HG02763 (cell line): ENCODE measurements around the gene CAMTA1.

Experiments
- ATAC-seq: cut with Tn5 transposase; IDR thresholded peaks from one replicate; pipeline ENCODE4 v1.9.1; 2021; ENCODE audit warnings: mild to moderate bottlenecking, moderate library complexity; ENCODE audit not compliant: unreplicated experiment

Gene CAMTA1

GRCh38 chr1:7632681-7633080 lies 847.4 kb downstream of the CAMTA1 start:
- no peak for ATAC-seq

GRCh38 chr1:7633506-7634245 lies 848.4 kb downstream of the CAMTA1 start:
- ATAC-seq = no peak

- no peak for ATAC-seq
Measured at GRCh38 chr1:7634546-7635240, 849.4 kb downstream of the CAMTA1 start.

- no peak for ATAC-seq
Measured at GRCh38 chr1:7636795-7637526, 851.7 kb downstream of the CAMTA1 start.

GRCh38 chr1:7638078-7638477 lies 852.8 kb downstream of the CAMTA1 start:
- ATAC-seq = no peak

GRCh38 chr1:7639435-7640131 lies 854.3 kb downstream of the CAMTA1 start:
- no peak for ATAC-seq

GRCh38 chr1:7640350-7640749 lies 855.1 kb downstream of the CAMTA1 start:
- ATAC-seq = no peak

- ATAC-seq = no peak
Measured at GRCh38 chr1:7640920-7641585, 855.8 kb downstream of the CAMTA1 start.

GRCh38 chr1:7641587-7642417 lies 856.5 kb downstream of the CAMTA1 start:
- no peak for ATAC-seq

GRCh38 chr1:7642418-7642704 lies 857.1 kb downstream of the CAMTA1 start:
- no peak for ATAC-seq

- no peak for ATAC-seq
Measured at GRCh38 chr1:7642781-7643529, 857.7 kb downstream of the CAMTA1 start.

- no peak for ATAC-seq
Measured at GRCh38 chr1:7643530-7643929, 858.3 kb downstream of the CAMTA1 start.

- ATAC-seq = no peak
Measured at GRCh38 chr1:7644086-7644485, 858.8 kb downstream of the CAMTA1 start.

GRCh38 chr1:7644961-7645750 lies 859.9 kb downstream of the CAMTA1 start:
- no peak for ATAC-seq

- no peak for ATAC-seq
Measured at GRCh38 chr1:7645751-7646048, 860.4 kb downstream of the CAMTA1 start.

GRCh38 chr1:7646164-7646563 lies 860.9 kb downstream of the CAMTA1 start:
- ATAC-seq = no peak

- no peak for ATAC-seq
Measured at GRCh38 chr1:7646981-7647901, 862.0 kb downstream of the CAMTA1 start.
